BLaER1 treated with 17β-estradiol and CSF1 and Interleukin-3, amounts not matched to agents 10 nM and 100 nM (cell line): ENCODE results near the gene GPR146.
A peak's percentile ranks its signal among the peaks of the same experiment; 100 is the strongest.

ENCODE experiments used
- H3K27ac ChIP-seq, 11 experiments: shearing (Covaris generic); formaldehyde crosslinking; 2 replicates each; pipeline ENCODE4 v1.8.1; 2022
- H3K27me3 ChIP-seq, 11 experiments: shearing (Covaris generic); formaldehyde crosslinking; 2 replicates each; pipeline ENCODE4 v1.8.1; 2022
- H3K36me3 ChIP-seq, 11 experiments: shearing (Covaris generic); formaldehyde crosslinking; 2 replicates each; pipeline ENCODE4 v1.8.1; 2022
- H3K4me1 ChIP-seq, 10 experiments: shearing (Covaris generic); formaldehyde crosslinking; 2 replicates each; pipeline ENCODE4 v1.8.1; 2022
- H3K4me2 ChIP-seq, 11 experiments: shearing (Covaris generic); formaldehyde crosslinking; 2 replicates each; pipeline ENCODE4 v1.8.1; 2022
- H3K4me3 ChIP-seq, 10 experiments: shearing (Covaris generic); formaldehyde crosslinking; 2 replicates each; pipeline ENCODE4 v1.8.1; 2022
- H3K9ac ChIP-seq, 11 experiments: shearing (Covaris generic); formaldehyde crosslinking; 2 replicates each; pipeline ENCODE4 v1.8.1; 2022
- H3K9me3 ChIP-seq, 11 experiments: shearing (Covaris generic); formaldehyde crosslinking; replicated peaks in 1 of 11; 2 replicates each; pipeline ENCODE4 v1.8.1; 2022
- H4K20me1 ChIP-seq, 11 experiments: shearing (Covaris generic); formaldehyde crosslinking; 2 replicates each; pipeline ENCODE4 v1.8.1; 2022
- Cebpa-rat ChIP-seq, 11 experiments: shearing (Covaris generic); IDR thresholded peaks; 2 replicates each; pipeline ENCODE4 v1.8.1; 2022

GPR146 gene

DNA sequence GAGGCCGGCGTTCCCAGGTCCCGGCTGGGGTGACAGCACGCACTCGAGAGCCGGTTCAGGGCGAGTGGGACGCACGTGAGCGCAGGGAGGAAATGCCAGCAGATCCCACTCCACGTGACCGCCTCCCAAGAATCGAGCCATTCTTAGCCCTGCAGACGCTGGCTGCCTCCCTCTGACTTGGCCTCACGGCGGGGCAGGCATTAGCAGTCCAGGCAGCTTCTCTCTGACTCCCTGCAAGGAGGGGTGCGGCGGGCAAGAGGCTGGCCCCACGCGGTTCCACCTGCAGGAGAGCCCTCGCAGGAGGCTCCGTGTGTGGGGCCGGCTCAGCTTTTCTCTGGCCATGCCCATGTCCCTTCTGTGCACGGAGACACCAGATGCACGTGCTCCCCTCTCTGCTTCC is 10.1 kb downstream of the GPR146 start:
- Histone ChIP-seq H3K27ac (peak overlapping the region in 7 of 11 experiments; percentile 79 to 92 (median 84); a peak in 15 of 22 replicates), H3K27me3 (peaks cover 0 to 20% (median 0%) of the 10 kb centered on the region in 11 experiments; a peak in 4 of 22 replicates), H3K4me1 (peaks cover 90 to 100% (median 98%) of the 10 kb centered on the region in 10 experiments), H3K4me3 (peak overlapping the region in 6 of 10 experiments; percentile 9 to 67 (median 60); a peak in 7 of 20 replicates), H4K20me1 (peaks cover 0 to 77% (median 31%) of the 10 kb centered on the region in 11 experiments; a peak in 14 of 22 replicates), H3K36me3 (peaks cover 0 to 15% (median 10%) of the 10 kb centered on the region in 11 experiments; a peak in 14 of 22 replicates), H3K9ac (peak overlapping the region in 10 of 11 experiments; percentile 17 to 85 (median 78); a peak in 15 of 22 replicates), H3K9me3 (no peaks in the 10 kb centered on the region), H3K4me2 (peak overlapping the region; percentile 86 to 100 (median 100))
- TF ChIP-seq Cebpa-rat (IDR thresholded peaks at IDR 0.05): no peak

DNA sequence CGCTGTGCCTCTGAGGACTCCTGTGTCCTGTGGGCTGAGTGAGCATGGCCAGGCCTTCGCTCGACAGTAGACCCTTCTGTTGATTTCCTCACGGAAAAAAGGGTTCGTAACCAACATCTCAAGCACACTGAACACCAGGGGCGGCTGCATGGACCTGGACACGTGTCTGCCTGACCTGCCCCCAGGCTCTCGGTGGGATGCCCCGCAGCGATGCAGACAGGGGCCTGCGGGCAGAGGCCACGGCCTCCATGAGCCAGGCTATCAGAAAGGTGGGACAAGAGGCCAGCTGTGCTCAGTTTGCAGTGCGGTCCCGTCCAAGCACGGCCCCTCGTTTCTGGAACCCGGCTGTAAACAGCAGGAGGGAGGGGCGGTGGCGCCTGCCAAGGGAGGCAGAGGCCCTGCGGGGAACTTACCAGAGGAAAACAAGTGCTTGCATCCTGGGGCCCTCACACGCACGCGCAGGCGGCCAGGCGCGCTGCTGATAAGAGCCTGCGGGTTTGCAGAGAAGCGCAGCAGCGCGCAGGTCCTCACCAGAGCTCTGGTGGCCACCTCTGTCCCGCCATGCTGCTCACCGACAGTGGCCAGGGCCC is 10.6 kb downstream of the GPR146 start:
- peaks cover 86 to 96% (median 95%) of the 10 kb centered on the region in 10 experiments for H3K4me1 ChIP-seq
- no peak for TF ChIP-seq Cebpa-rat (IDR thresholded peaks at IDR 0.05)
- H3K36me3 ChIP-seq: peaks cover 0 to 15% (median 10%) of the 10 kb centered on the region in 11 experiments; a peak in 14 of 22 replicates
- no peaks in the 10 kb centered on the region for H3K9me3 ChIP-seq
- peak overlapping the region; percentile 45 to 85 (median 78); a peak in 21 of 22 replicates for H3K9ac ChIP-seq
- peaks cover 0 to 73% (median 26%) of the 10 kb centered on the region in 11 experiments; a peak in 14 of 22 replicates for H4K20me1 ChIP-seq
- H3K4me2 ChIP-seq: peak overlapping the region; percentile 86 to 100 (median 100)
- peak overlapping the region in 10 of 11 experiments; percentile 20 to 92 (median 80); a peak in 19 of 22 replicates for H3K27ac ChIP-seq
- peaks cover 0 to 20% (median 0%) of the 10 kb centered on the region in 11 experiments; a peak in 4 of 22 replicates for H3K27me3 ChIP-seq
- peak overlapping the region; percentile 30 to 69 (median 63) for H3K4me3 ChIP-seq

DNA sequence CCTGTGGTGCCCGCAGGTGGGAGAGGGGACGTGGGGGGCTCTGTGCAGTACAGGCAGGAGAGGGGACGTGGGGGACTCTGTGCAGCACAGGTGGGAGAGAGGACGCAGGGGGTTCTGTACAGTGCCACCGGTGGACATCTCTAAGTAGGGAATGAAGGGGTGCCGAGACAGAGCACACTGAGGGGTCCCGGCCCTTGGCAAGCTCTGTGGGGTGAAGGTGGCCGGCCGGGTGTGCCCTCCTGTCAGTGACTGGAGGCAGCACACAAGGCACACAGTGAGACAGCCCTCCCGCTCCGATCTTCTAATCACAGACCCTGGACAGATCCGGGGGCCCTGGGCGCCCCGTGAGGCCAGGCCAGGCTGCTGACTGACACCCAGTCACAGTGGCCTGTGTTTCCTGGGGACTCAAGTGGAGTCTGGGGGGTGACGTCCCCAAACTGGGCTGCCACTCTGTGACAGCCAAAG is 11.2 kb downstream of the GPR146 start:
- peaks cover 0 to 15% (median 10%) of the 10 kb centered on the region in 11 experiments; a peak in 14 of 22 replicates for H3K36me3 ChIP-seq
- H3K9me3 ChIP-seq: no peaks in the 10 kb centered on the region
- H3K4me1 ChIP-seq: peaks cover 86 to 96% (median 95%) of the 10 kb centered on the region in 10 experiments
- peak overlapping the region; percentile 45 to 85 (median 78) for H3K9ac ChIP-seq
- peak overlapping the region; percentile 86 to 100 (median 100) for H3K4me2 ChIP-seq
- H3K27me3 ChIP-seq: peaks cover 0 to 20% (median 0%) of the 10 kb centered on the region in 11 experiments; a peak in 4 of 22 replicates
- H3K27ac ChIP-seq: peak overlapping the region in 10 of 11 experiments; percentile 20 to 92 (median 80); a peak in 20 of 22 replicates
- peaks cover 0 to 73% (median 28%) of the 10 kb centered on the region in 11 experiments; a peak in 14 of 22 replicates for H4K20me1 ChIP-seq
- H3K4me3 ChIP-seq: peak overlapping the region; percentile 30 to 69 (median 63)
- no peak for TF ChIP-seq Cebpa-rat (IDR thresholded peaks at IDR 0.05)

DNA sequence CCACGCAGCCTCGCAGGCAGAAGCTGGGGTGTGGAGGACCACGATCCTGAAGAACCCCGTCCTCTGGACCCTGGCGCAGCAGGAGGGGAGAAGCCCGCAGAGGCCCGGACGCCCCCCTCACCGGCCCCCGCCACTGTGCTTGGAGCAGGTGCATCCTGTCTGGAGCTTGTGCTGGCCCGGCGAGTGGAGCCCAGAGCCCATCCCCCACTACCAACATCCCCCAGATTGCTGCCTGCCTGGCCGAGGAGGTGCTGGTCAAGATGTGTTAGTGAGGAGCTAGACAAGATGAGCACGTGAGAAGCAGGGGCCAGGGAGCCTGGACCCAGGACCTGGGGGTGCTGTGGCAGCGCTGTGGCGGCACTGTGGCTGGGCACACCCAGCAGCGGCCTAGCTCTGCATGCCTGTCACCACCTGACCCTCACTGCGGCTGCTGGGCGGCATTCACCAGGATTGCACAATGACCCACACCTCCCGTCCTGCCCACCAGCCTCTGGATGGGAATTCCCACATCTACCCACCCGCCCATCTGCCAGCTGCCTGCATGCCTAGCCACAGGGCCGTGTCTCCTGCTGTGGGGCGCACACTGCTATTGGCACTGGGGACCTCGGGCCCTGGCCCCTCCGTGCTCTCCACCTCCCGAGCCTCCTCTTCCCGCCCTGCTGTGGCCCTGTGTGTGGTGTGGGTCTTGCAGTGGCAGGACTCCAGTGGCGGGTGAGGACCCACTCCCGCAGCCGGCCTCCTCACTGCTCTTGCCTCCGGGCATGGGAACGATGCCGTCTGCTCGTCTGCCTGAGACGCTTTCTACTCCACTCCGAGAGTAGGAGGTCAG is 11.8 kb downstream of the GPR146 start:
- Histone ChIP-seq H3K4me1 (peaks cover 86 to 96% (median 95%) of the 10 kb centered on the region in 10 experiments), H3K27ac (peak overlapping the region in 10 of 11 experiments; percentile 20 to 92 (median 80); a peak in 20 of 22 replicates), H3K9ac (peak overlapping the region; percentile 45 to 85 (median 78); a peak in 21 of 22 replicates), H3K4me2 (peak overlapping the region; percentile 86 to 100 (median 100)), H3K36me3 (peaks cover 0 to 15% (median 10%) of the 10 kb centered on the region in 11 experiments; a peak in 14 of 22 replicates), H3K4me3 (peak overlapping the region; percentile 30 to 69 (median 63); a peak in 19 of 20 replicates), H4K20me1 (peaks cover 0 to 75% (median 34%) of the 10 kb centered on the region in 11 experiments; a peak in 17 of 22 replicates), H3K27me3 (peaks cover 0 to 20% (median 0%) of the 10 kb centered on the region in 11 experiments; a peak in 4 of 22 replicates), H3K9me3 (no peaks in the 10 kb centered on the region)
- peak in 7 of 11 experiments; percentile 15 to 73 (median 47); a peak in 10 of 22 replicates for TF ChIP-seq Cebpa-rat (IDR thresholded peaks at IDR 0.05)

DNA sequence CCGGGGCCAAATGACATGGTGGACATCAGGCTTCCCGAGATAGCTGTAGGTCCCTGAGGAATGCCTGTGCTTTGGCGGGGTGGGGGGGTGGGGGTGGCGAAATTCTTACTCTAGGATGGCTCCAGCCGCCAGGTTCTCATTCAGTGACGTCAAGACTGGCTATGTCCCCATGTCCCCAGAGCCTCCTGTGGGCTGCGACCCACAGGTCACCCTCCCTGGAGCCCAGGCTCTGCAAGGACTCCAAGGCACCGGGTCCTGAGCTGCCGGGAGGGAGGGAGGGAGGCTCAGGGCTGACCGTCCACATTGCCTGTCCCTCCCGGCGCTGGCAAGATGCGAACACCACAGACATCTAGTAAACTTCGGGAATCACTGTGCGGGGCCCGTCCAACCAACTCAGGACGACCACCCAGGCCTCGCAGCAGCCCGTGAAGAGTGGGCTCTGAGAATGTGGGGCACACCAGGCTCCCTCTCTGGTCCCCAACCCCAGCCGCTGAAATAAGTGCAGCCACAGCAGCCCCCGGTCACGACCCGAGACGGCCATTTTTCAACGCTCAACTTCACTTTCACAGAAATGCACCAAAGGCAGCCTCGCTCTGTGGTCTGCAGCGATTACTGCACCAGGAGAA is 12.6 kb downstream of the GPR146 start:
- H3K4me2 ChIP-seq: peak overlapping the region; percentile 86 to 100 (median 100)
- H3K4me1 ChIP-seq: peaks cover 92 to 96% (median 95%) of the 10 kb centered on the region in 10 experiments
- peaks cover 0 to 72% (median 41%) of the 10 kb centered on the region in 11 experiments; a peak in 17 of 22 replicates for H4K20me1 ChIP-seq
- H3K9ac ChIP-seq: peak overlapping the region in 8 of 11 experiments; percentile 71 to 85 (median 78); a peak in 14 of 22 replicates
- H3K4me3 ChIP-seq: peak overlapping the region in 8 of 10 experiments; percentile 43 to 69 (median 64); a peak in 12 of 20 replicates
- peaks cover 0 to 20% (median 0%) of the 10 kb centered on the region in 11 experiments; a peak in 4 of 22 replicates for H3K27me3 ChIP-seq
- no peaks in the 10 kb centered on the region for H3K9me3 ChIP-seq
- H3K36me3 ChIP-seq: peaks cover 0 to 15% (median 10%) of the 10 kb centered on the region in 11 experiments; a peak in 14 of 22 replicates
- peak overlapping the region in 8 of 11 experiments; percentile 73 to 92 (median 83); a peak in 17 of 22 replicates for H3K27ac ChIP-seq
- TF ChIP-seq Cebpa-rat (IDR thresholded peaks at IDR 0.05): no peak

DNA sequence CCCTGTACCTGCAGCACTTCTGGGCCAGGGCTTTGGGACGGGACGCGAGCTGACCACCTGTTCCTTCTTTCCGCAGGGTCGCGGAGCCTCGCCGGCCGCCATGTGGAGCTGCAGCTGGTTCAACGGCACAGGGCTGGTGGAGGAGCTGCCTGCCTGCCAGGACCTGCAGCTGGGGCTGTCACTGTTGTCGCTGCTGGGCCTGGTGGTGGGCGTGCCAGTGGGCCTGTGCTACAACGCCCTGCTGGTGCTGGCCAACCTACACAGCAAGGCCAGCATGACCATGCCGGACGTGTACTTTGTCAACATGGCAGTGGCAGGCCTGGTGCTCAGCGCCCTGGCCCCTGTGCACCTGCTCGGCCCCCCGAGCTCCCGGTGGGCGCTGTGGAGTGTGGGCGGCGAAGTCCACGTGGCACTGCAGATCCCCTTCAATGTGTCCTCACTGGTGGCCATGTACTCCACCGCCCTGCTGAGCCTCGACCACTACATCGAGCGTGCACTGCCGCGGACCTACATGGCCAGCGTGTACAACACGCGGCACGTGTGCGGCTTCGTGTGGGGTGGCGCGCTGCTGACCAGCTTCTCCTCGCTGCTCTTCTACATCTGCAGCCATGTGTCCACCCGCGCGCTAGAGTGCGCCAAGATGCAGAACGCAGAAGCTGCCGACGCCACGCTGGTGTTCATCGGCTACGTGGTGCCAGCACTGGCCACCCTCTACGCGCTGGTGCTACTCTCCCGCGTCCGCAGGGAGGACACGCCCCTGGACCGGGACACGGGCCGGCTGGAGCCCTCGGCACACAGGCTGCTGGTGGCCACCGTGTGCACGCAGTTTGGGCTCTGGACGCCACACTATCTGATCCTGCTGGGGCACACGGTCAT is 13.3 kb downstream of the GPR146 start:
- H3K4me3 ChIP-seq: peak overlapping the region in 3 of 10 experiments; percentile 17 to 64 (median 34); a peak in 3 of 20 replicates
- peaks cover 93 to 96% (median 95%) of the 10 kb centered on the region in 10 experiments for H3K4me1 ChIP-seq
- peaks cover 0 to 24% (median 0%) of the 10 kb centered on the region in 11 experiments; a peak in 4 of 22 replicates for H3K27me3 ChIP-seq
- H3K9ac ChIP-seq: peak overlapping the region in 8 of 11 experiments; percentile 11 to 85 (median 38); a peak in 12 of 22 replicates
- no peak for TF ChIP-seq Cebpa-rat (IDR thresholded peaks at IDR 0.05)
- H3K36me3 ChIP-seq: peaks cover 0 to 15% (median 10%) of the 10 kb centered on the region in 11 experiments; a peak in 14 of 22 replicates
- H3K9me3 ChIP-seq: no peaks in the 10 kb centered on the region
- peak overlapping the region in 7 of 11 experiments; percentile 46 to 92 (median 84); a peak in 13 of 22 replicates for H3K27ac ChIP-seq
- peak overlapping the region; percentile 43 to 100 (median 100) for H3K4me2 ChIP-seq
- peaks cover 0 to 74% (median 44%) of the 10 kb centered on the region in 11 experiments; a peak in 18 of 22 replicates for H4K20me1 ChIP-seq
